ENCODE measurements around the gene CCDC57. TPM values are rescaled to one million over a fixed set of nuclear protein-coding genes. Genes with fewer than 3 reads are reported as not detected.
"Not testable (repeated sequence)": the region's sequence is repeated elsewhere in the genome, so short reads cannot be mapped to it uniquely, and the experiment has no call there.

Gene CCDC57
- total and polyA plus RNA-seq, 4 donors, result 5.4 to 19.1 (median 11.7) TPM

DNA sequence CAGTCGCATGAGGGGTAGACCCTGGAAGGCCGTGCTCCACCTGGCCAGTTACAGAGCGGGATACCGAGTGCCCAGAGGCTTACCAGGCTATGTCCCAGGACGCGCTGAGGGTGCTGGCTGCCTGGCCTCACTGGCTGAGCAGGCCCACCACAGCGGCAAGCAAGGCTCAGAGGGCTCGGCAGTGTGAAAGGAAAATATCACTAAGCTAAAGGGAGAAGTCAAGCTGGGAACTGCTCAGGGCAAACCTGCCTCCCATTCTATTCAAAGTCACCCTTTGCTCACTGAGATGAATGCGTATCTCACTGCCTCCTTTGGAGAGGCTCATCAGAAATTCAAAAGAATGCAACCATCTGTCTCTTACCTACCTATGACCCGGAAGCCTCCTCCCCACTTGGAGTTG, 37.4 kb downstream of the CCDC57 start:
- H3K9ac ChIP-seq (ENCODE audit: low read depth in 1 of 2, low read length in 2 of 2), result no peak overlapping the region
- no peak overlapping the region for H3K4me3 ChIP-seq (ENCODE audit: low read depth in 1 of 3, low read length in 3 of 3)
- WGBS, result 96% methylated on average over 10 of the region's 10 CpGs
- peaks cover 0 to 4% (median under 1%) of the 10 kb centered on the region in 4 donors for H3K9me3 ChIP-seq (ENCODE audit: control insufficient read depth in 4 of 4, low read length in 3 of 4)
- DNase-seq (ENCODE audit: low spot score), result no peak
- no peaks in the 10 kb centered on the region for H3K27me3 ChIP-seq (ENCODE audit: control insufficient read depth in 4 of 4, insufficient read depth in 4 of 4, low read length in 3 of 4)
- peaks cover 0 to 2% (median under 1%) of the 10 kb centered on the region in 4 donors for H3K36me3 ChIP-seq (ENCODE audit: control insufficient read depth in 4 of 4, insufficient read depth in 3 of 4, low read depth in 1 of 4, low read length in 3 of 4)
- TF ChIP-seq EGR1 (IDR thresholded peaks at IDR 0.05; ENCODE audit: low read depth in 2 of 2) (no peak), HNF4A (conservative IDR thresholded peaks at IDR 0.05) (no peak), JUND (IDR thresholded peaks at IDR 0.05) (no peak), RAD21 (IDR thresholded peaks at IDR 0.05) (no peak), NR2F2 (IDR thresholded peaks at IDR 0.05) (no peak), YY1 (IDR thresholded peaks at IDR 0.05) (no peak)
- TF ChIP-seq, protein P1, sequence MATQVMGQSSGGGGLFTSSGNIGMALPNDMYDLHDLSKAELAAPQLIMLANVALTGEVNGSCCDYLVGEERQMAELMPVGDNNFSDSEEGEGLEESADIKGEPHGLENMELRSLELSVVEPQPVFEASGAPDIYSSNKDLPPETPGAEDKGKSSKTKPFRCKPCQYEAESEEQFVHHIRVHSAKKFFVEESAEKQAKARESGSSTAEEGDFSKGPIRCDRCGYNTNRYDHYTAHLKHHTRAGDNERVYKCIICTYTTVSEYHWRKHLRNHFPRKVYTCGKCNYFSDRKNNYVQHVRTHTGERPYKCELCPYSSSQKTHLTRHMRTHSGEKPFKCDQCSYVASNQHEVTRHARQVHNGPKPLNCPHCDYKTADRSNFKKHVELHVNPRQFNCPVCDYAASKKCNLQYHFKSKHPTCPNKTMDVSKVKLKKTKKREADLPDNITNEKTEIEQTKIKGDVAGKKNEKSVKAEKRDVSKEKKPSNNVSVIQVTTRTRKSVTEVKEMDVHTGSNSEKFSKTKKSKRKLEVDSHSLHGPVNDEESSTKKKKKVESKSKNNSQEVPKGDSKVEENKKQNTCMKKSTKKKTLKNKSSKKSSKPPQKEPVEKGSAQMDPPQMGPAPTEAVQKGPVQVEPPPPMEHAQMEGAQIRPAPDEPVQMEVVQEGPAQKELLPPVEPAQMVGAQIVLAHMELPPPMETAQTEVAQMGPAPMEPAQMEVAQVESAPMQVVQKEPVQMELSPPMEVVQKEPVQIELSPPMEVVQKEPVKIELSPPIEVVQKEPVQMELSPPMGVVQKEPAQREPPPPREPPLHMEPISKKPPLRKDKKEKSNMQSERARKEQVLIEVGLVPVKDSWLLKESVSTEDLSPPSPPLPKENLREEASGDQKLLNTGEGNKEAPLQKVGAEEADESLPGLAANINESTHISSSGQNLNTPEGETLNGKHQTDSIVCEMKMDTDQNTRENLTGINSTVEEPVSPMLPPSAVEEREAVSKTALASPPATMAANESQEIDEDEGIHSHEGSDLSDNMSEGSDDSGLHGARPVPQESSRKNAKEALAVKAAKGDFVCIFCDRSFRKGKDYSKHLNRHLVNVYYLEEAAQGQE (IDR thresholded peaks at IDR 0.05), result no peak
- no peak overlapping the region for H3K27ac ChIP-seq (ENCODE audit: low read depth in 1 of 2, low read length in 2 of 2)
- peaks cover 0 to 8% (median 0%) of the 10 kb centered on the region in 4 donors for H3K4me1 ChIP-seq (ENCODE audit: control insufficient read depth in 4 of 4, insufficient read depth in 4 of 4, low read length in 3 of 4)

GRCh38 chr17:82174042-82174857, 38.4 kb downstream of the CCDC57 start:
- not testable (repeated sequence) for DNase-seq (ENCODE audit: low spot score); H3K27me3 ChIP-seq (ENCODE audit: control insufficient read depth in 4 of 4, insufficient read depth in 4 of 4, low read length in 3 of 4); H3K9ac ChIP-seq (ENCODE audit: low read depth in 1 of 2, low read length in 2 of 2); H3K36me3 ChIP-seq (ENCODE audit: control insufficient read depth in 4 of 4, insufficient read depth in 3 of 4, low read depth in 1 of 4, low read length in 3 of 4); H3K9me3 ChIP-seq (ENCODE audit: control insufficient read depth in 4 of 4, low read length in 3 of 4); H3K4me3 ChIP-seq (ENCODE audit: low read depth in 1 of 3, low read length in 3 of 3); H3K4me1 ChIP-seq (ENCODE audit: control insufficient read depth in 4 of 4, insufficient read depth in 4 of 4, low read length in 3 of 4); H3K27ac ChIP-seq (ENCODE audit: low read depth in 1 of 2, low read length in 2 of 2)
- 92% methylated on average over 17 of the region's 17 CpGs for WGBS

DNA sequence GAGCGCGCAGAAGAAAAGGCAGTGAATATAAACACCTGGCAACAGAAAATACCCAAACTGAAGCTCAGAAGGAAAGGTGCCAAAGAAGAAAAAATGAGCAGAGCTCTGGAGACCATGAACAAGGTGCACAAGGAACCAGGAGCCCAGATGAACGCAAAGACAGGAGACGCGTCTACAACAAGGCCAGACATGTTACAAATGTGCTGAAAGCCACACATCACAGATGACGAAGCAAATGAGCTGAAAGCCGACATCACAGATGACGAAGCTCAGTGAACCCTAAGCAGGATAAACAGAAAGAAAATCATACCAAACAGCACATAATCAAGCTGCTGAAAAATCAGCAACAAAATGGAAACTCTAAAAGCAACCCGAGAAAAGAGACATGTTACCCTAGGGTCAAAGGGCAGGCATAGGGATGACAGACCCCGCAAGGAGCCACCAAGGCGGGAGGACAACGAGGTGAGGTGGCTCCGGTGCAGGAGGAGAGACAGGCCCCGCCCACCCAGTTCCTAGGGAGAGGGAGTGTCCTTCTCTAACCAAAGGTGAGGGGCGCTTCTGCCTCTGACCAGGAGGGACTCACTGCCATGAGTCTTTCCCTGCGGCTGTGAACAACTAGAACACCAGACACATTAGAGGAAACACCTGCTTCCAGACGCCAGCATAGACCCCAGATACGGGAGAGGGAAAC, 39.1 kb downstream of the CCDC57 start:
- H3K36me3 ChIP-seq (ENCODE audit: control insufficient read depth in 4 of 4, insufficient read depth in 3 of 4, low read depth in 1 of 4, low read length in 3 of 4), result peaks cover 0 to 2% (median under 1%) of the 10 kb centered on the region in 4 donors
- whole genome bisulfite sequencing, result 93% methylated on average over 18 of the region's 18 CpGs
- DNase-seq (ENCODE audit: low spot score), result no peak
- no peak overlapping the region for H3K4me3 ChIP-seq (ENCODE audit: low read depth in 1 of 3, low read length in 3 of 3)
- no peak for TF ChIP-seq HNF4G (IDR thresholded peaks at IDR 0.05)
- TF ChIP-seq SP1 (IDR thresholded peaks at IDR 0.05), result no peak
- TF ChIP-seq FOXA2 (IDR thresholded peaks at IDR 0.05), result no peak
- no peak for TF ChIP-seq EGR1 (IDR thresholded peaks at IDR 0.05; ENCODE audit: low read depth in 2 of 2)
- TF ChIP-seq JUND (IDR thresholded peaks at IDR 0.05), result no peak
- TF ChIP-seq YY1 (IDR thresholded peaks at IDR 0.05), result no peak
- no peak for TF ChIP-seq TAF1 (conservative IDR thresholded peaks at IDR 0.05)
- TF ChIP-seq GABPA (IDR thresholded peaks at IDR 0.05 in 1 of 2, conservative IDR thresholded peaks at IDR 0.05 in 1 of 2), result no peak
- TF ChIP-seq, protein P2, sequence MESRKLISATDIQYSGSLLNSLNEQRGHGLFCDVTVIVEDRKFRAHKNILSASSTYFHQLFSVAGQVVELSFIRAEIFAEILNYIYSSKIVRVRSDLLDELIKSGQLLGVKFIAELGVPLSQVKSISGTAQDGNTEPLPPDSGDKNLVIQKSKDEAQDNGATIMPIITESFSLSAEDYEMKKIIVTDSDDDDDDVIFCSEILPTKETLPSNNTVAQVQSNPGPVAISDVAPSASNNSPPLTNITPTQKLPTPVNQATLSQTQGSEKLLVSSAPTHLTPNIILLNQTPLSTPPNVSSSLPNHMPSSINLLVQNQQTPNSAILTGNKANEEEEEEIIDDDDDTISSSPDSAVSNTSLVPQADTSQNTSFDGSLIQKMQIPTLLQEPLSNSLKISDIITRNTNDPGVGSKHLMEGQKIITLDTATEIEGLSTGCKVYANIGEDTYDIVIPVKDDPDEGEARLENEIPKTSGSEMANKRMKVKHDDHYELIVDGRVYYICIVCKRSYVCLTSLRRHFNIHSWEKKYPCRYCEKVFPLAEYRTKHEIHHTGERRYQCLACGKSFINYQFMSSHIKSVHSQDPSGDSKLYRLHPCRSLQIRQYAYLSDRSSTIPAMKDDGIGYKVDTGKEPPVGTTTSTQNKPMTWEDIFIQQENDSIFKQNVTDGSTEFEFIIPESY (IDR thresholded peaks at IDR 0.05), result no peak
- TF ChIP-seq RXRA (IDR thresholded peaks at IDR 0.05), result no peak
- TF ChIP-seq, protein P3, sequence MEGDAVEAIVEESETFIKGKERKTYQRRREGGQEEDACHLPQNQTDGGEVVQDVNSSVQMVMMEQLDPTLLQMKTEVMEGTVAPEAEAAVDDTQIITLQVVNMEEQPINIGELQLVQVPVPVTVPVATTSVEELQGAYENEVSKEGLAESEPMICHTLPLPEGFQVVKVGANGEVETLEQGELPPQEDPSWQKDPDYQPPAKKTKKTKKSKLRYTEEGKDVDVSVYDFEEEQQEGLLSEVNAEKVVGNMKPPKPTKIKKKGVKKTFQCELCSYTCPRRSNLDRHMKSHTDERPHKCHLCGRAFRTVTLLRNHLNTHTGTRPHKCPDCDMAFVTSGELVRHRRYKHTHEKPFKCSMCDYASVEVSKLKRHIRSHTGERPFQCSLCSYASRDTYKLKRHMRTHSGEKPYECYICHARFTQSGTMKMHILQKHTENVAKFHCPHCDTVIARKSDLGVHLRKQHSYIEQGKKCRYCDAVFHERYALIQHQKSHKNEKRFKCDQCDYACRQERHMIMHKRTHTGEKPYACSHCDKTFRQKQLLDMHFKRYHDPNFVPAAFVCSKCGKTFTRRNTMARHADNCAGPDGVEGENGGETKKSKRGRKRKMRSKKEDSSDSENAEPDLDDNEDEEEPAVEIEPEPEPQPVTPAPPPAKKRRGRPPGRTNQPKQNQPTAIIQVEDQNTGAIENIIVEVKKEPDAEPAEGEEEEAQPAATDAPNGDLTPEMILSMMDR (IDR thresholded peaks at IDR 0.05; ENCODE audit: low read depth, low read length, missing input control), result no peak
- no peaks in the 10 kb centered on the region for H3K27me3 ChIP-seq (ENCODE audit: control insufficient read depth in 4 of 4, insufficient read depth in 4 of 4, low read length in 3 of 4)
- no peak overlapping the region for H3K27ac ChIP-seq (ENCODE audit: low read depth in 1 of 2, low read length in 2 of 2)
- H3K9ac ChIP-seq (ENCODE audit: low read depth in 1 of 2, low read length in 2 of 2), result no peak overlapping the region
- peaks cover 0 to 8% (median 0%) of the 10 kb centered on the region in 4 donors for H3K4me1 ChIP-seq (ENCODE audit: control insufficient read depth in 4 of 4, insufficient read depth in 4 of 4, low read length in 3 of 4)
- H3K9me3 ChIP-seq (ENCODE audit: control insufficient read depth in 4 of 4, low read length in 3 of 4), result peaks cover 0 to 4% (median under 1%) of the 10 kb centered on the region in 4 donors

Measured in liver (tissue), 9 donors.